Suprapubic skin (tissue), 4 donors: ENCODE measurements around the gene TBX3. TPM values are rescaled to one million over a fixed set of nuclear protein-coding genes. Genes with fewer than 3 reads are reported as not detected.

Experiments used
- DNase-seq, 2 donors: peaks; one replicate each; pipeline ENCODE4 v3.0.0-alpha.2; 2019; ENCODE audit warnings: low spot score in 2 of 2
- H3K27ac ChIP-seq: fragments of 200-600 bp; sonication (generic); one replicate; pipeline ENCODE4 v1.5.1; 2019
- H3K27me3 ChIP-seq: fragments of 200-600 bp; sonication (generic); one replicate; pipeline ENCODE4 v1.5.1; 2019
- H3K36me3 ChIP-seq: fragments of 200-600 bp; sonication (generic); one replicate; pipeline ENCODE4 v1.5.1; 2019
- H3K4me1 ChIP-seq: fragments of 200-600 bp; sonication (generic); one replicate; pipeline ENCODE4 v1.5.1; 2019
- H3K4me3 ChIP-seq: fragments of 200-600 bp; sonication (generic); one replicate; pipeline ENCODE4 v1.5.1; 2019; ENCODE audit warnings: mild to moderate bottlenecking
- H3K9me3 ChIP-seq: fragments of 200-600 bp; sonication (generic); one replicate; pipeline ENCODE4 v1.5.1; 2019
- EP300 ChIP-seq: sonication (generic); formaldehyde crosslinking; IDR thresholded peaks from one replicate; pipeline ENCODE4 v1.6.1; 2017; ENCODE audit warnings: antibody characterized with exemption
- POLR2A ChIP-seq, 2 donors: fragments of 450-650 bp; IDR thresholded peaks; one replicate each; pipeline ENCODE4 v1.6.1; 2017; ENCODE audit warnings: antibody characterized with exemption in 2 of 2, mild to moderate bottlenecking in 2 of 2, moderate library complexity in 2 of 2
- POLR2AphosphoS5 ChIP-seq, 3 donors: sonication (generic); formaldehyde crosslinking; IDR thresholded peaks; one replicate each; pipeline ENCODE4 v1.6.1; 2017; ENCODE audit warnings: antibody characterized with exemption in 3 of 3
- WGBS: methylation state at CpG from one replicate; pipeline ENCODE4 v1.1.5; 2018; 5-methylcytosine and 5-hydroxymethylcytosine counted together
- total RNA-seq, 4 donors: library from RNA; depleted of rRNA; stranded (reverse); fragments of >200 nt; gene quantifications; one replicate each; pipeline ENCODE4 v1.1.0, GENCODE V29; 2016
- TF ChIP-seq, protein P1 (sequence below), 2 donors: fragments of 200-600 bp in 1 of 2; fragments of 450-650 bp in 1 of 2; sonication (generic) in 1 of 2; IDR thresholded peaks; one replicate each; pipeline ENCODE4 v1.5.1; 2016 to 2019; ENCODE audit warnings: antibody characterized with exemption in 2 of 2, mild to moderate bottlenecking in 1 of 2, moderate library complexity in 1 of 2

TBX3 gene
- total RNA-seq, 4 donors from 2014 or later: 23.4 to 35.6 (median 28.7) TPM

DNA sequence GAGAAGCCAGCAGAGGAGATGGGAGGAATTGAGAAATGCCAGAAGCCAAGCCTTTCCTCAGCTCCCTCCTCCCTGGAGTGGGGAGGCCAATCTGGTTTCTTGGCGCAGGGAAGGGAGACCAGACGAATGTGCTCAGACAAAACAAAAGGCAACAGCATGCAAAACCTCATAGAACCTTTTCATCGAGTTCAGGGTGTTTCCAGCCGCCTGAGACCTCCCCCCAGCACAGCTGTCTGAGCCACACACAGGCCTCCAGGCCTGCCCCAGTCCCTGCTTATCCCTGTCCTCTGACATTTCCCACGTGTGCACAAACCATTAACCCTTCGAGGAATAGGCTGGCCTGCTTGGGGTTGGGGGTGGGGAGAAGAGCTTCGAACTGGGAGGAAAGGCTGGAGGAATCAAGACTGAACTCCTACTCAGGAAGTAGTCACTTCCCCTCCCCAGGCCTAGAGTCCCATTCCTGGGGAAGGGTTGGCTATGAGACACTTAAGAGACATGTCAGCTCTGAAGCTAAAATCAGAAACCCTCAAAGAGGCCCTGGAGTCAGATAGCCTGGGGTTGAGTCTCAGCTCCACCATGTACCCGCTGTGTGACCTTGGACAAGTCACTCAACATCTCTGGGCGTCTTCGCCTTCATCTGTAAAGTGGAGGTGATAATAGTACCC is 10.7 kb downstream of the TBX3 start:
- H3K9me3 ChIP-seq: no peaks in the 10 kb centered on the region
- H3K4me3 ChIP-seq: no peak overlapping the region
- no peak for DNase-seq
- peaks cover 28% of the 10 kb centered on the region for H3K36me3 ChIP-seq
- peaks cover 31% of the 10 kb centered on the region for H3K4me1 ChIP-seq
- peak overlapping the region; percentile 34 for H3K27ac ChIP-seq
- WGBS: 52% methylated on average over 10 of the region's 10 CpGs
- no peak for TF ChIP-seq EP300
- TF ChIP-seq POLR2AphosphoS5 (IDR thresholded peaks at IDR 0.05): no peak
- TF ChIP-seq POLR2A (IDR thresholded peaks at IDR 0.05): no peak
- TF ChIP-seq, protein P1, sequence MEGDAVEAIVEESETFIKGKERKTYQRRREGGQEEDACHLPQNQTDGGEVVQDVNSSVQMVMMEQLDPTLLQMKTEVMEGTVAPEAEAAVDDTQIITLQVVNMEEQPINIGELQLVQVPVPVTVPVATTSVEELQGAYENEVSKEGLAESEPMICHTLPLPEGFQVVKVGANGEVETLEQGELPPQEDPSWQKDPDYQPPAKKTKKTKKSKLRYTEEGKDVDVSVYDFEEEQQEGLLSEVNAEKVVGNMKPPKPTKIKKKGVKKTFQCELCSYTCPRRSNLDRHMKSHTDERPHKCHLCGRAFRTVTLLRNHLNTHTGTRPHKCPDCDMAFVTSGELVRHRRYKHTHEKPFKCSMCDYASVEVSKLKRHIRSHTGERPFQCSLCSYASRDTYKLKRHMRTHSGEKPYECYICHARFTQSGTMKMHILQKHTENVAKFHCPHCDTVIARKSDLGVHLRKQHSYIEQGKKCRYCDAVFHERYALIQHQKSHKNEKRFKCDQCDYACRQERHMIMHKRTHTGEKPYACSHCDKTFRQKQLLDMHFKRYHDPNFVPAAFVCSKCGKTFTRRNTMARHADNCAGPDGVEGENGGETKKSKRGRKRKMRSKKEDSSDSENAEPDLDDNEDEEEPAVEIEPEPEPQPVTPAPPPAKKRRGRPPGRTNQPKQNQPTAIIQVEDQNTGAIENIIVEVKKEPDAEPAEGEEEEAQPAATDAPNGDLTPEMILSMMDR (IDR thresholded peaks at IDR 0.05): no peak
- no peaks in the 10 kb centered on the region for H3K27me3 ChIP-seq

DNA sequence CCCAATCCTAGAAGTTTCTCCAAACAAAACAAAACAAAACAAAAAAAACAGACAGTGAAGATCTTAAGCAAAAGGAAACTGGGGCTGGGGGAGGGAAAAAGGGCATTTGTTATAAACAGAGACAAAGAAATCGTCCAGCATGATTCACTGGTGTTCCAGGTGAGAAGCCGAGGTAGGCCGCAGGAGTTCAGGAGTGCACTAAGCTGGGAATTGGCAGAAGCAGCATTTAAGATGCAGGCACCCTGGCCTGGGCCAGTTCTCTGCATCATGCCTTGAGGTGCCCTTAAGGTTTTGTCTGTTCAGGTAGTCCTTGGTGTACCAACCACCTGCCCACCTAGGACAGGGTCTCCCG is 11.2 kb downstream of the TBX3 start:
- WGBS: 48% methylated on average over 4 of the region's 4 CpGs
- H3K9me3 ChIP-seq: no peaks in the 10 kb centered on the region
- peaks cover 28% of the 10 kb centered on the region for H3K36me3 ChIP-seq
- DNase-seq: no peak
- peak overlapping the region; percentile 34 for H3K27ac ChIP-seq
- TF ChIP-seq POLR2A (IDR thresholded peaks at IDR 0.05): no peak
- no peak for TF ChIP-seq POLR2AphosphoS5 (IDR thresholded peaks at IDR 0.05)
- TF ChIP-seq EP300: no peak
- TF ChIP-seq, protein P1 (IDR thresholded peaks at IDR 0.05): no peak
- H3K27me3 ChIP-seq: peaks cover 4% of the 10 kb centered on the region
- peaks cover 31% of the 10 kb centered on the region for H3K4me1 ChIP-seq
- no peak overlapping the region for H3K4me3 ChIP-seq

DNA sequence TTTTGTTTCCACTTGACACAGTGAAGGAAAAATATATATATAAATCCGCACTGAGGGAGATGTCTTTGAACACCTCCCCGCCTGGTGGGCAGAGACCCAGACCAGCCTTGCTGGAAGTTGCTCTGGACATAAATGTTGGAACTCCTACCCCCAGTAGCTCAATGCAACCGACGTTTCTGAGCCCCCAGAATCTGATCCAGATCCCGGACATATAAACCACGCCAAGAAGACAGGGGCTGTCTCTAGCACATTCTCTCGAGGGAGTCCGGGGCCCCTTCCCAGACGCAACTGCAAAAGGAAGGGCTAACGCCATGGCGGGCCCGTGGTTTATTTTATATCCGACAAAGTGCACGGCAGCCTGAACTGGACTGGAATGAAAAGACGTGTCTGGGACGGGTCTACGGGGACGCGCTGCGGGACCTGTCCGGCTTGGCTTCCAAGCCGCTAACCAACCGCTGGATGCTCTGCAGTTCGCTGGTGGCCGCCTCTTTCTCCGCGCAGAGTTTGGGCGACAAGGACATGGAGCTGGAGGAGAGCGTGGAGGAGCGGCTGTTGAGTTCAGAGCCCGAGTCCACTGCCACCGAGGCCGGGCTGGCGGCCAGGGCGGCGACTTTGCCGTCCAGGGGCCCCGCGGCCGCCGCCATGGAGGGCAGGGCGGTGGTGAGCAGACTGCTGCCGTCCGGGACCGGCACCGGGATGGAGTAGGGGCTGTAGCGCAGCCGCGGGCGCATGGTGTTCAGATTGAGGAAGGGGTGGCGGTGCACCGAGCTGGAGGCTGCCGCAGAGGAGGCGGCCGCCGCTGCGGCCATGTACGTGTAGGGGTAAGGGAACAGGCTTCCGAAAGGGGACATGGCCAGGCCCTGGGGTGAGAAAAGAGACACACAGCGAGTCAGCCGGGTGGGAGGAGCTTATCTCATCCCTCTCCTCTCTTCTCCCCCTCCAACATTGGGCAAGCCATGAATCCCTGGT is 12.2 kb downstream of the TBX3 start:
- Histone ChIP-seq H3K27me3 (peaks cover 14% of the 10 kb centered on the region), H3K36me3 (peaks cover 28% of the 10 kb centered on the region), H3K27ac (no peak overlapping the region), H3K9me3 (no peaks in the 10 kb centered on the region), H3K4me3 (peak overlapping the region; percentile 10), H3K4me1 (peaks cover 38% of the 10 kb centered on the region)
- WGBS: 65% methylated on average over 60 of the region's 61 CpGs
- TF ChIP-seq POLR2A (IDR thresholded peaks at IDR 0.05): no peak
- TF ChIP-seq, protein P1 (IDR thresholded peaks at IDR 0.05): no peak
- TF ChIP-seq POLR2AphosphoS5 (IDR thresholded peaks at IDR 0.05): no peak
- no peak for DNase-seq

DNA sequence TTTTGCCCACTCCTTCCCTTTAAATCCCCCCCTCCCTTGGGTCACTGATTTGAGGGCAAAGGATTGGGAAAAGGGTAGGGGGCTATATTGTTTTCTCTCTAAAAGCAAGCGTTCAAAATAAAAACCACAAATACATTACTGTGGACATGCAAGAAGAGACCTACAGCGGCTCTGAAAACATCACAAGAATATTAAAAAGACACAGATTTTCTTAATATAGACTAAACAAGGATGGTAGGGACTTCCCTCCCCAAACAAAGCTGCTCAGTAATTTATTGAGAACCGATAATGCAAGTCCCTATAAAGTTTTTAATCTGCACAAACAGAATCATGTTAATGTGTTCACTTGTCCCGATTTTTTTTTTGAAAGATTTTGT is 12.9 kb downstream of the TBX3 start:
- no peak overlapping the region for H3K4me3 ChIP-seq
- no peak for DNase-seq
- H3K9me3 ChIP-seq: no peaks in the 10 kb centered on the region
- WGBS: 51% methylated on average over 4 of the region's 4 CpGs
- peaks cover 38% of the 10 kb centered on the region for H3K4me1 ChIP-seq
- H3K27ac ChIP-seq: no peak overlapping the region
- peaks cover 28% of the 10 kb centered on the region for H3K36me3 ChIP-seq
- peaks cover 19% of the 10 kb centered on the region for H3K27me3 ChIP-seq
- TF ChIP-seq, protein P1 (IDR thresholded peaks at IDR 0.05): no peak
- no peak for TF ChIP-seq POLR2A (IDR thresholded peaks at IDR 0.05)
- no peak for TF ChIP-seq POLR2AphosphoS5 (IDR thresholded peaks at IDR 0.05)
- TF ChIP-seq EP300: no peak
